ENCODE data around the gene HEATR5B. TPM values are rescaled to one million over a fixed set of nuclear protein-coding genes. Genes with fewer than 3 reads are reported as not detected.

The HEATR5B gene
- 26.4 and 28.6 TPM in 2 replicates for total RNA-seq

DNA sequence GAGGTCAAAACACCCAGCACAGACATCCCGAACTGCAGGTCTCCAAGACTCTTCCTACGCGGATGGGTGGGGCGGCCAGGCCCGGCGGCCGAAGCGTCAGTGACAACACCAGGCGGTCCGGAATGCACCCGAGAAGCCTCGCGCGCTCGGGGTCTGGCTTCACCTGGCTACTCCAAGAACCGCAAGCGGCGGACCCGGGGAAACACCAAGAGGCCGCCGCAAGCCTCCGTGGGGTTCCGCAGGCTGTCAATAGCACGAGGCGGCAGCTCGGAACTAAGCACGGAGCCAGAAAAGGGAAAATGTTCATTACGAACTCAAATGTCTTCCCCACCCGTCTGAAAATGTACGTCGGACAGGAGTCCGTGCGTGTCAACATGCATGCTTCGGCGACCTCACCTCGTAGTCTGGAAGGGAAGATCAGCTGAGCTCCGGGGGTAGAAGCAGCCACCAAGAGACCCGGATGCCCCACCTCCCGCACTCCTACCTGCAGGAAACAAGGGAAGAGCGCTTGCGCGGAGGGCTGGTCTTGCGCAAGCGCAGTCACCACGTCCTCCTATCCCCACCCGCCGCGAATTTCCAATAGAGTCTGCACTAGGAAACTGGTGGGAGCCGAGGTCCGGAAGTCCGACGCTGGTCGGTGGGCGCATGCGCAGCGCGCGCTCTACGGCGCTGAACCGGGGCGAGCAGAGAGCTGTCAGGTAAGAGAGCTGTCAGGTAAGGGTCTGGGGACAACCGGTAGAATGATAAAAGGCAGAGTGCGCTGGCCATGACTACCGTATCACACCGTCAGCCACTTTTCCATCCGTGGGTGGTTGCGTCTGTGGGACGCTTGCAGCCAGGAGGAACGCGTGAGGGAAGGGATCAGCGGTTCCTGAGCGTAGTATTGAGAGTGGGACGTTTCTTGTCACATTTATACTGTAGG, at the start of gene HEATR5B, which contains the start of gene GPATCH11:
Gene HEATR5B (minus strand): TSS at position 500 of the 922 bp plus-strand sequence. CDS start 958 bp downstream, outside the sequence.
Gene GPATCH11 (plus strand): TSS at position 646 of the 922 bp plus-strand sequence. CDS start 3,864 bp downstream, outside the sequence.
- peak; percentile 95 to 96 for DNase-seq (ENCODE audit: low read depth in 2 of 2)

DNA sequence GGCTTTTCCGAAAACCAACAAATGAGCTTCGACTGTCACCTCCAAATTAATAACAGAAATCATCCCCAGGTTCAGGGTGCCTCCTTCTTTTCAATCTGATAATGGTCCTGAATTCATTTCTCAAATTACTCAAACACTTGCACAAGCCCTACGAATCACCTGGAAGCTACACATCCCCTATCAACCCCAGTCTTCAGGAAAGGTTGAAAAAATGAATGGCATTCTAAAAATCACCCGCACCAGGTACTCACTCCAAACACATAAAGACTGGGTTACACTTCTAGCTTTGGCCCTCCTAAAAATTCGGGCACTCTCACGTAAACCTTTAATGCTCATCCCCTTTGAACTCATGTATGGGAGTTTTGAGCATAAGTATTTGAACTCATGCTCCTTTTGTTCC, 48.7 kb upstream of the HEATR5B start:
- no peak for DNase-seq (ENCODE audit: low read depth in 2 of 2)

DNA sequence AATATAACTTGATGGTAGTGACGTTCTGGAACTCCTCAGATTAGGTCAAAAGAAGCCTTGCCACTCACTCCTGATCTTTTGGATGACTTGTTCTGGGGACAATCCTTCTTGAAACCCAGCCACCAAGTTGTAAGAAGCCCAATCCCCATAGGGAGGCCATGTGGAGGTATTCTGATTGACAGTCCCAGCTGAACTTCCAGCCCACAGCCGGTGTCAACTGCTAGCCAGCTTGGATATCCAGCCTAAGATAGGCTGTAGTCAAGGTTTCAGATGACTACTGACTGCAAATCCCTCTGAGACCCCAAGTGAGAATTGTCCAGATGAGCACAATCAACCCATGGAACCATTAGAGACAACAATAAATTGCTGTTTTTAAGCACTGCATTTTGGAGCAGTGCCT, 41.2 kb upstream of the HEATR5B start:
- no peak for DNase-seq (ENCODE audit: low read depth in 2 of 2)

DNA sequence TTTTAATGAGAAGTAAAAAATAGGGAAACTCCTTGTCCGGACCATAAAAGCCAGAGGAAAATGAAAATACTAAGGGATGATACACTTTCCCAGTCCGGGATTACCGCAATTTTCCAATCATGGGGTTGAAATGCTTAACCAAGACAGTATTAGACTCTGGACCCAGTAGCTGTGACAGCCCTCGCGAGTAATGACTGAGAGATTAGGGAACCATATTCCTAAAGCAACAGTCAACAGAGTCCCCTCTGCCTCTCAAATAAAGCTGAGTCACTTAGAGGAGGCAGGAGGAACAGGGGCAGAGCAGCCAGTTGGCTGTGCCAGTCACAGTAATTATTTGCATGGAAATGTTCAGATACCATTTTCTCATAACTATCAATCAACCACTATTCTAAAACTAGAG, 35.0 kb upstream of the HEATR5B start:
- DNase-seq (ENCODE audit: low read depth in 2 of 2) = no peak

DNA sequence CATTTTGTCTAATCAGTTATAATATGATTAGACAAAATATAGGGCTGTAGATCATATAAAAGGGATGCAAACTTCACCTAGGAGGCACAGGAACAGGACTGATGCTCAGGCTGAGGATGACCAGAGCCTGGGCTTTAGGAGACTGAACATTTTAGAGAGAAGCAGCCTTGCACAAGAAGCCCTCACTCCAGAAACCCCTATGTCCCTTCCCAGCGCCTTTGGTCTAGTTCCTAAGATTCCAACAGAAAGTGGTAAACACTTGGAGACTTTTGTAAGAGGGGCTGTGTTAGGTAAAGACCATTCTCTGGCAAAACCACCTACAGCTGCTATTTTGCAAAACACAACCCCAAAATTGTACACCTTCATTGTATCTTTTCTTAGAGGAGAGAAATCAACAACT, 33.4 kb upstream of the HEATR5B start:
- DNase-seq (ENCODE audit: low read depth in 2 of 2) = no peak

DNA sequence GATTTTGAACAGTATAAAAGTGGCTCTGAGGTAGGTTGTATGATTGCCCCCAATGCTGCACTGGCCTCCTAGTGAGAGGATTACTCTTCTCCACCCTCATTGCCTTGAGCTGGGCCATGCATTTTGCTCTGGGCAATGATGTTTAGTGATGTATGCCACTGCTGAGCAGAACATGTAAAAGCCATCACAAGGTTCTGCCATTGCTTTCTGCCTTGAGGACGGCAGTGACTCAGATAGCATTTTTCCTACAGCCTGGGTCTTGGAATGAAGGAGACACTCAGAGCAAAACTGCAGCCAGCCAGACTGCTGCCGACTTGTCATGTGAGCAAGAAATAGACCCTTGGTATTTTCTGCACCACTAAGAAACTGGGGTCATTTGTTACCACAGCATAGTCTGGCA, 27.8 kb upstream of the HEATR5B start:
- DNase-seq (ENCODE audit: low read depth in 2 of 2) = no peak

DNA sequence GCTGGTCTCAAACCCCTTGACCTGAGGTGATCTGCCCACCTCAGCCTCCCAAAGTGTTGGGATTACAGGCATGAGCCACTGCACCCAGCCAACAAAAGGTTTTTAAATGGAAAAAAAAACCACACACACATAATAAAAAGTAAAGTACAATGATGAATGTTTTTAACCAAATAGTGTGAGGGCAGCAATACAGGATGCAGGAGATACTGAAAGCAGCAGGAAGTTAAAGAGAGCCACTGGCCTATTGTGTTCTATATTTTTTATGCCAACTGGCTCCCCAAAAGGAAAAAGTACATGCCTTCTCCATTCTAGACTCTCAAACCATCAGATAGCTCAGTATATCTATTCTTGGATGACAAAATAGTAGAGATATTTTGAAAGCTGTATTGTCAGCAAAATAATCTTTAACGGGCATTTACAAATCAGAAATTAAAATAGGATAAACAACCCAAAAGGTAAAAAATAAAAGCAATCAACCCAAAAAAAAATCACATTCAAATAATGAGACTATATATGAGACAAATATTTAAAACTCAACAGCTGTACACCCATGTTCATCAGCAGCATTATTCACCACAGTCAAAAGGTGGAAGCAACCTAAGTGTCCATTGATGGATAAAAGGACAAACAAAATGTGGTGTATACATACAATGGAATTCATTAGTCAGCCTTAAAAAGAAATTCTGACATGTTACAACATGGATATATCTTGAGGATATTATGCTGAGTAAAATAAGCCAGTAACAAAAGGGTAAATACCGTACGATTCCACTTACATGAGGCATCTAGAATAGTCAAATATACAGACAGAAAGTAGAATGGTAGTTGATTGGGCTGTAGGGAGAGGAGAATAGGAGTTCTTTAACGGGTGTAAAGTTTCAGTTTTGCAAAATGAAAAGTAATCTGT, 26.4 kb upstream of the HEATR5B start:
- peak; percentile 49 to 69 for DNase-seq (ENCODE audit: low read depth in 2 of 2)

DNA sequence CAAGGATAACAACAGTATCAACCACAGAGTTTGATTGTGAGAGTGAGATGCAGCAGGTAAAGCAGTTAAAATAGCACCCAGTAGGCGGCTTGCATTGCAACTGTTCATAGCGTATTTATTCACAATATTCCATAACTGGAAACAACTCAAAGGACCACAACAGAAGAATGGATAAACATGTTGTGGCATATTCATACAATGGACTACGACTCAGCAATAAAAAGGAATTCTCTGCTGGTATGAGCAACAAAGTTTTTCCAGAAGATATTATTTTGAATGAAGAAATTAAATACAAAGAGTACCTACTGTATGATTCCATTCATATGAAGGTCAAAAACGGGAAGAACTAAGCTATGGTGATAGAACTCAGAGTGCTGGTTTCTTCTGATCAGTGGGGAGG, 25.4 kb upstream of the HEATR5B start:
- no peak for DNase-seq (ENCODE audit: low read depth in 2 of 2)

DNA sequence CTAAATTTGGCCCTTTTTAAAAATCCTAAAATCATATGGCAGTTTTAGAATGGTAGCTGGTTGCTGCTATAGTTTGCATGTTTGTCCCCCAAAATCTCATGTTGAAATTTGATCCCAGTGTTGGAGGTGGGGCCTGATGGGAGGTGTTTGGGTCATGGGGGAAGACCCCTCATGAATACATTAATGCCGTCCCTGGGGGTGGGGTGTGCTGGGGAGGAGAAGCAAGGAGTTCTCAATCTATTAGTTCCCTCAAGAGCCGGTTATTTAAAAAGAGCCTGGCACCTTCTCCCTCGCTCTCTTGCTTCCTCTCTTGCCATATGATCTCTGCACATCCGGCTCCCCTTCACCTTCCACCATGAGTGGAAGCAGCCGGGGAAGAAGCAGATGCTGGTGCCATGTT, 21.0 kb upstream of the HEATR5B start:
- DNase-seq (ENCODE audit: low read depth in 2 of 2) = no peak

DNA sequence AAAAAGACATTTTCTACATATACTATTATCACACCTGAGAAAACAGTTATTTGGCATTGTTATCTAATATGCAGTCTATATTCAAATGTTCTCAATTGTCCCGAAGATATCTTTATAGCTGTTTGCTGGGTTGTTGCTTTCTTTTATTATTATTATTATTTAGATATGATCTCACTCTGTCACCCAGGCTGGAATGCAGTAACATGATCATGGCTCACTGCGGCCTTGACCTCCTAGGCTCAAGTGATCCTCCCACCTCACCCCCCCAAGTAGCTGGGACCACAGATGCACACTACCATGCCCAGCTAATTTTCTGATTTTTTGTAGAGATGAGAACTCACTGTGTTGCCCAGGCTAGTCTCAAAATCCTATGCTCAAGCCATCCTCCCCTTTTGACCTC, 20.0 kb upstream of the HEATR5B start:
- DNase-seq (ENCODE audit: low read depth in 2 of 2) = no peak

DNA sequence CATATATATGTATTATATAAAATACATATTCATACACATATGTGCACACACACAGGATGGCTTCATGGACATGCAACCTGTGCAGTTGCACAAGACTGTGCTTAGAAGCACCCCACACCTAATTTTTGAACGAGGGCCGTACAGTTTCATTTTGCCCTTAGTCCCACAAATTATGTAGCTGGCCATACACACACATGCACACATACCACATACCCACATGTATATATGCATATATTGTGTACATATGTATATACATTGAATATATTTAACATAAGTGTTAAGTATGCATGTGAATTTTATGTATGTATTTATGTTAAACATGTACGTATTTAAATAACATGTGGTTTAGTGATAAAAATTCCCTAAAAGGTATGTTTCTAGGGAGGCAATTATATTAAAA, 18.4 kb upstream of the HEATR5B start:
- no peak for DNase-seq (ENCODE audit: low read depth in 2 of 2)

DNA sequence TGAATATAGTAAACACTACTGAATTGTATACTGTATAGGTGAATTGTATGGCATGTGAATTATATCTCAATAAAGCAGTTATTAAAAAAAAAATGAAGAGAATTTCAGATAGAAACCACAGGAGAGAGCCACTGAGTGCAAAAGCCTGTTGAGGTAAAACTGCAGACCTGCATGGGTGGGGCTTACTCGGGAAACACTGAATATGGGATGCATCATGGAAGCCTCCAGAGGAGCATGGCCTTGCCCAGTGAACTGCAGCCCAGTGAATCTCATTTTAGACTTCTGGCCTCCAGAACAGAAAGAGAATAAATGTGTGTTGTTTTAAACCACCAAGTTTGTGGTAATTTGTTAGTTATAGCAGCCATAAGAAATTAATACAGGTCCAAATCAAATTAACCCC, 15.9 kb upstream of the HEATR5B start:
- no peak for DNase-seq (ENCODE audit: low read depth in 2 of 2)

DNA sequence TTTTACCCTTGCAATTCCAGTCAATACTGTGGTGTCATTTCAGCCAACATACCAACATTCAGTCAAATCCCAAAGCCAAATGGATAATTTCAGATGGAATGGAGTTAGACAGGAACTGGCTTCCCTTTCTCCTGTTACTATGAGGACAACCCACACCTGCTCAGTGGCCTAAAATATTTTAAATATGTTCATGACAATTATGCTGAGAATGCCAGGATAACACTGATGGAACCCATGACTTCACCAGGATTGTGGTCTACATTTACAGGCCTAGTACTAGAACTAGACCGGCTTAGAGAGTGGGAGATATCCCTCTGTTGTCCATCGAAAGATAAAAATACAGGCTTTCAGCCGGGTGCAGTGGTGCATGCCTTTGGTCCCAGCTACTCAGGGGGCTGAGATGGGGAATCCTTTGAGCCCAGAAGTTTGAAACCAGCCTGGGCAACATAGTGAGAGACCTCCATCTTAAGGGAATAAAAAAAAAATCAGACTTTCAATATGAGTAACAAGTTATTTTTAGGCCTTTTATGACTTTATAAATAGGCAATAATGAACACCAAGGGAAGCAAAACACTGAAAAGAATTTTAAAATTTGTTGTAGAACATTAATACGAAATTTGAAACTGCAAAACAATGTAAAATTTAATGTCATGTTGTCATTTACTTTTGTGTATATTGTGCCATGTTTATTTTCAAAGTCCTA, 14.4 kb upstream of the HEATR5B start:
- DNase-seq (ENCODE audit: low read depth in 2 of 2) = no peak

DNA sequence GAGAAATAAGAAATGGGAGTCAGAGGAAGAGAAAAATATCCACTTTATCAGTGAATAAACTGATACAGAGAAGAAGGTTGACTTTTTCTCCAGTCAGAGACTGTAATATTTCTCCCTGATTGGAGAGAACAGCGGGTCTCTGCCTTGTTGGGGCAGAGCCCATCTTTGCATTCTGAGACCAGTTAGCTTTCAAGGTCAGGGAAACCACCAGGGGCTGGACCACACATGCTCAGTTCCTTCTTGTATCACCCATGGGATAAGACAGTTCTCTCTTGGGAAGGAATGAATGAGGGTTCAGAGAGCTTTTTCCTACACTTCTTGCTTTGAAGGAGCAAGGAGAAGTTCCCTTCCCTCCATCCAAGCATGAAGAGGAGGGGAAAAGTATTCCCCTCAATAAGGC, 12.4 kb upstream of the HEATR5B start:
- DNase-seq (ENCODE audit: low read depth in 2 of 2) = no peak

DNA sequence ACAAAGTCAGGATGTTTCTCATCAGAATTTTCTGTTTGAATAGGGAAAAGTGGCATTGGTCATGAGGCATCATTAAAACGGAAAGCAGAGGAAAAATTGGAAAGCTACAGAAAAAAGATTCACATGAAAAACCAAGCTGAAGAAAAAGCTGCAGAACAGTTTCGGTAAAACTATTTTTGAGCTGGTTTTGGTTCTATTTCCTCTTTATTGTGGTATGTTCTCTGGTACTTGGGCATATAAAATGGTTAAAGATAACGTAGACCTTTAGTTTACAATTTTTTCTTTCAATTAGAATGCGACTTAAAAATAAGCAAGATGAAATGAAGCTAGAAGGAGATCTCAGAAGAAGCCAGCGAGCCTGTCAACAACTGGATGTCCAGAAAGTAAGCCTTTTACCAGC, 7.7 kb upstream of the HEATR5B start:
- DNase-seq (ENCODE audit: low read depth in 2 of 2) = no peak

DNA sequence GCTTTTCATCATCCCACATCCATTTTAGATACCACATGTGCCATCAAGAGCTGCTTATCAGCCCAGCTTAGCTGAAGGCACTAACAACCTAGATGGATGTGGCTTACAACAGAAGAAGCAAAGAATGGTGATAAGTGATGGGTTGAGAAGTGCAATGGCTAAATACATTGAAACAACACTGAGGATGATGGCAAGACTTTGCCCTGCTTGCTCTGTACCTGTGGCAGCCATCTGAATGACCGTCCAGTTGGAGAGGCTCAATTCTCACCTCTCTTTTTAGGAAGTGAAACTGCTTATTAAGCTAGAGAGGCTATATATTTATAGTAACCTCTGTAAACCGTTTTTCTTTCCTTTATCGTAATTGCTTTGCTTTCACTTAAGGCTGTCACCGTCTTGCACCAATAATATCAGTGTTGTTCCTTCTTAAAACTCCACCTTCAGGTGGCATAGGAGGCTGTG, 5.9 kb upstream of the HEATR5B start:
- no peak for DNase-seq (ENCODE audit: low read depth in 2 of 2)

DNA sequence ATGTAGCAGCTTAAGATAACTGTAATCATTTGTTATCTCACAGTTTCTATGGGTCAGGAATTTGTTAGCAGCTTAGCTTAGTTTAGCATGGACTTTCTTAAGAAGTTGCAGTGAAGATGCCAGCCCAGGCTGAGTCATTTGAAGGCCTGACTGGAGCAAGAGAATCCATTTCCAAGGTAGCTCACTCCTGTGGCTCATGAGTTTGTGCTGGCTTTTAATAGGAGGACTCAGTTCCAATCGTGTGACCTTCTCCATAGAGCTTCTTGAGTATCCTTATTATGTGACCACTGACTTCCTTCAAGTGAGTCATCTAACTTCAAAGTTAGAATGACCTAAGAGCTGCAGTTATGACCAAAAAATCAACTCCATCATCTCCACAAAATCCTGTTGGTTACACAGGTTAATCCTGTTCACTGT, 1.6 kb upstream of the HEATR5B start:
- peak in 1 of 2 donors; percentile 12 for DNase-seq (ENCODE audit: low read depth in 2 of 2)

DNA sequence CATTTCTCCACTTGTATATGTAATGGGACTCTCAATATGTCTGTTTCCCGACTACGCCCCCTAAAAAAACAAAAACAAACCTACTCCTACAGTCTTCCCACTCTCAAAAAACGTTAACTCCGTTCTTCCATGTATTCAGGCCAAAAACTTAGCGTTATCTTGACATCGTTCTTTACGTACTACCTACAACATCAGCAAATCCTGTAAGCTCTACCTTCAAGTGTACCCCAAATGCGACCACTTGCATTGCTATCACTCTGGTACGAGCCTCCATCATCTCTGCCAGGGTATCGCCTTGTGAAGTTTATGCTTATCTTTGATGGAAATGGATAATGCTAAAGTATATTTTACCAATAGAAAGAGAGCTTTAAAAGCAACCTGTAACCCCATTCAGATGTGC, 625 bp upstream of the HEATR5B start:
- no peak for DNase-seq (ENCODE audit: low read depth in 2 of 2)

DNA sequence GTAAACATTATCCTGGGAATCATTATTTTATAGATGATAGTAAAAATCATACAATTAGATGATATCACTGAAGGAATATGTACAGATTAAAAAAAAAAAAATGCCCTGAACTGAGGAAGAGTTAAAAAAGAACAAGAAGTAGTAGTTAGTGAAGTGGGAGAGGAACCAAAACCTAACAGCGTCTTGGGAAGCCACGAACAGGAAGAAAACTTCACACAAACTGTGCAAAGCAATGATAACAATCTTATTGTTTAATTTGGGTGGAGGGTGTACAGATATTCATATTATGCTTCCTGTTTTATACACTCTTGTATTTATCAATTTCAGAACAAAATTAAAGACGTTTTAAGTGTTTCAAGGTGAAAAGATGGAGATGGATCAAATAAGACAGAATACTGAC, 3.5 kb downstream of the HEATR5B start:
- DNase-seq (ENCODE audit: low read depth in 2 of 2) = no peak

DNA sequence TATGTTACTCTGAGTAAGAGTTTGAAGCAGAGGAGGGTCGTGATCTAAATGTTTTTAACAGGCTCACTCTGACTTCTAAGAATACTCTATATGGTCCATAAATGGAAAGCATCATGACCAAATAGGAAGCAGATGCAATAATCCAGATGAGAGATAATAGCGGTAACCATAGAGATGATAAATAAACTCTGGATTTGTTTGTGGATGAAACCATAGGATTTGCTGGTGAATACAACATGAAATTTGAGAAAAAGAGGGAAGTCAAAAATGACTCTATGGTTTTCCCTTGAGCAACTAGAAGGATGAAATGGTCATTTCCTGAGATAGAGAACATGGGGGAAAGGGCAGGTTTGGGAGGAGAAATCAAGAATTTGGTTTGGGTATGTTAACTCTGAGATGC, 3.9 kb downstream of the HEATR5B start:
- peak; percentile 54 to 72 for DNase-seq (ENCODE audit: low read depth in 2 of 2)

DNA sequence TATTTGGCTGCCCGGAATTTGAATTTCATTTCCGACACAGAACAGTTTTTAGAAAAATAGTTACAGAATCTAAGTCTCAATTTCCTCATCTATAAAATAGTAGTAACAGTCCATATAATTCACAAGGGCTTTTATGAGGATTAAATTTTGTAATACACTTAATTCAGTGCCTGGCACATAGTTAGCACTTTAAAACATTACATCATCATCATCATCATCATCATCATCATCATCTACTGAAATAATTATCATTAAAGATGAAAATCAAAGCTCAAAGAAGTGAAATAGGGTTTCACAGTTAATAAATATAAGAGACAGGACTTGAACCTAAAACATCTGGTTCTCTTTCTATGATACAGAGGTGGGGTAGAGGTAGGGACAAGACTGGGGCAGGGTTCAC, 13.2 kb downstream of the HEATR5B start:
- no peak for DNase-seq (ENCODE audit: low read depth in 2 of 2)

DNA sequence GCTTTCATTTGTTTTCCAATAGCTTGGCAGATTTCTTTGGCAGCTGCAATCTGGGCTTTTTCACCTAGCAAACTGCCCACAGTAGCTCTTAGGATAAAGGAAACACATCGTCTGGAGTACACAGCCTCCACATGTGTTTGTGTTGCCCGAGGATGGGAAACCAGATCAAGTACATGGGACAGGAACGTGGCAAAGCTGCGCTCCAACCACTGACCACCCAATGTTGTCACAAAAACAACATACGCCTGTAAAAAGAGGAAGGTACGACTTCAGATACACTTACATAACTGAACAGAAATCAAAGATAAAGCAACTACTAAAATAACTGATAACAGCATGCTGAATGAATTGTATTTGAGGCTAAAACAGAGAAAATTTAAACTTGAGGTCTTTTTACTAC, 15.5 kb downstream of the HEATR5B start:
- DNase-seq (ENCODE audit: low read depth in 2 of 2) = no peak
